ENCODE results near the gene LRRC2. TPM values are rescaled to one million over a fixed set of nuclear protein-coding genes. Genes with fewer than 3 reads are reported as not detected.
"Not testable (repeated sequence)": the region's sequence is repeated elsewhere in the genome, so short reads cannot be mapped to it uniquely, and the experiment has no call there.

The LRRC2 gene
- total and polyA plus RNA-seq, 12 donors, result 0.09 to 4.7 (median 1.2) TPM; not detected in 1

GRCh38 chr3:46551615-46552014 is 14.5 kb downstream of the LRRC2 start:
- Histone ChIP-seq H3K27ac (no peak overlapping the region), H3K9me3 (replicated peaks in 1 of 3) (no peaks in the 10 kb centered on the region), H3K36me3 (replicated peaks in 1 of 2) (no peaks in the 10 kb centered on the region), H3K27me3 (no peaks in the 10 kb centered on the region), H3K4me1 (replicated peaks in 1 of 2) (no peaks in the 10 kb centered on the region), H3K4me3 (no peak overlapping the region)
- DNase-seq, result no peak
- TF ChIP-seq POLR2A (IDR thresholded peaks at IDR 0.05) (no peak), CTCF (IDR thresholded peaks at IDR 0.05) (no peak)
- intact Hi-C loops (cut with DNase I), result no loop called here
- 88 to 94% (median 93%) methylated on average over 2 of the region's 2 CpGs for WGBS, 4 donors

GRCh38 chr3:46549989-46550388 is 16.1 kb downstream of the LRRC2 start:
- 43 to 90% (median 74%) methylated on average over 1 of the region's 1 CpG for WGBS, 4 donors
- no peaks in the 10 kb centered on the region for H3K27me3 ChIP-seq
- H3K36me3 ChIP-seq (replicated peaks in 1 of 2), result no peaks in the 10 kb centered on the region
- TF ChIP-seq CTCF (IDR thresholded peaks at IDR 0.05) (no peak), POLR2A (IDR thresholded peaks at IDR 0.05) (no peak)
- H3K4me3 ChIP-seq, result no peak overlapping the region
- H3K4me1 ChIP-seq (replicated peaks in 1 of 2), result no peaks in the 10 kb centered on the region
- H3K9me3 ChIP-seq (replicated peaks in 1 of 3), result no peaks in the 10 kb centered on the region
- no peak for DNase-seq
- no peak overlapping the region for H3K27ac ChIP-seq
- intact Hi-C loops (cut with DNase I), result no loop called here

GRCh38 chr3:46549408-46549904 is 16.6 kb downstream of the LRRC2 start:
- no peak overlapping the region for H3K4me3 ChIP-seq
- WGBS, 4 donors, result 55 to 78% (median 69%) methylated on average over 3 to 4 of the region's 4 CpGs
- intact Hi-C loops (cut with DNase I), result no loop called here

DNA sequence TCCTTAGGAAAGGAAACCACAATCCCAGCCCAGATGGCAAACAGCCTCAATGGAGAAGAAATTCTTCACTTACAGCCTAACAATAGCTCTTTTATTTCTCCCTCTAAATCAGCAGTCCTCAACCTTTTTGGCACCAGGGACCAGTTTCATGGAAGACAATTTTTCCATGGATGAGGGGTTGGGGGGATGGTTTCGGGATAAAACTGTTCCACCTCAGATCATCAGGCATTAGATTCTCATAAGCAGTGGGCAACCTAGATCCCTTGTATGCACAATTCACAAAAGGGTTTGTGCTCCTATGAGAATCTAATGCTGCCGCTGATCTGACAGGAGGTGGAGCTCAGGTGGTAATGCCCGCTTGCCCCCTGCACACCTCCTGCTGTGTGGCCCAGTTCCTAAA is 17.5 kb downstream of the LRRC2 start:
- not testable (repeated sequence) for H3K4me1 ChIP-seq (replicated peaks in 1 of 2)
- WGBS, 4 donors, result 92 to 97% (median 94%) methylated on average over 3 of the region's 3 CpGs

More at GRCh38 chr3:46549408-46549904, 16.6 kb downstream of the LRRC2 start:
- Histone ChIP-seq H3K9me3 (replicated peaks in 1 of 3) (no peaks in the 10 kb centered on the region), H3K4me1 (replicated peaks in 1 of 2) (no peaks in the 10 kb centered on the region), H3K36me3 (replicated peaks in 1 of 2) (no peaks in the 10 kb centered on the region), H3K27me3 (no peaks in the 10 kb centered on the region), H3K27ac (no peak overlapping the region)
- no peak for TF ChIP-seq CTCF (IDR thresholded peaks at IDR 0.05)
- TF ChIP-seq POLR2A (IDR thresholded peaks at IDR 0.05), result no peak
- no peak for DNase-seq

GRCh38 chr3:46546896-46547440 is 19.1 kb downstream of the LRRC2 start:
- Histone ChIP-seq H3K27me3 (no peaks in the 10 kb centered on the region), H3K4me1 (replicated peaks in 1 of 2) (no peaks in the 10 kb centered on the region), H3K36me3 (replicated peaks in 1 of 2) (no peaks in the 10 kb centered on the region), H3K27ac (no peak overlapping the region), H3K4me3 (no peak overlapping the region), H3K9me3 (replicated peaks in 1 of 3) (no peaks in the 10 kb centered on the region)
- DNase-seq, result no peak
- intact Hi-C loops (cut with DNase I), result no loop called here
- 79 to 94% (median 89%) methylated on average over 1 of the region's 1 CpG for WGBS, 4 donors
- TF ChIP-seq CTCF (IDR thresholded peaks at IDR 0.05) (no peak), POLR2A (IDR thresholded peaks at IDR 0.05) (no peak)

More for the DNA sequence above, 17.5 kb downstream of the LRRC2 start:
- H3K36me3 ChIP-seq (replicated peaks in 1 of 2); DNase-seq; H3K4me3 ChIP-seq; H3K9me3 ChIP-seq (replicated peaks in 1 of 3); H3K27me3 ChIP-seq; intact Hi-C loops (cut with DNase I); H3K27ac ChIP-seq: not testable (repeated sequence)

Data from adrenal gland (tissue), 12 donors.